ENCODE results near the gene SPACDR. TPM values are rescaled to one million over a fixed set of nuclear protein-coding genes. Genes with fewer than 3 reads are reported as not detected.

SPACDR gene
- total RNA-seq, 2 donors from 2014 or later = 0.31 to 0.39 TPM

GRCh38 chr7:100428967-100429636, 35.0 kb downstream of the SPACDR start:
- DNase-seq = peak; percentile 100
- intact Hi-C loops (cut with DNase I, micrococcal nuclease) = no loop called here
- ATAC-seq = peak; percentile 75

DNA sequence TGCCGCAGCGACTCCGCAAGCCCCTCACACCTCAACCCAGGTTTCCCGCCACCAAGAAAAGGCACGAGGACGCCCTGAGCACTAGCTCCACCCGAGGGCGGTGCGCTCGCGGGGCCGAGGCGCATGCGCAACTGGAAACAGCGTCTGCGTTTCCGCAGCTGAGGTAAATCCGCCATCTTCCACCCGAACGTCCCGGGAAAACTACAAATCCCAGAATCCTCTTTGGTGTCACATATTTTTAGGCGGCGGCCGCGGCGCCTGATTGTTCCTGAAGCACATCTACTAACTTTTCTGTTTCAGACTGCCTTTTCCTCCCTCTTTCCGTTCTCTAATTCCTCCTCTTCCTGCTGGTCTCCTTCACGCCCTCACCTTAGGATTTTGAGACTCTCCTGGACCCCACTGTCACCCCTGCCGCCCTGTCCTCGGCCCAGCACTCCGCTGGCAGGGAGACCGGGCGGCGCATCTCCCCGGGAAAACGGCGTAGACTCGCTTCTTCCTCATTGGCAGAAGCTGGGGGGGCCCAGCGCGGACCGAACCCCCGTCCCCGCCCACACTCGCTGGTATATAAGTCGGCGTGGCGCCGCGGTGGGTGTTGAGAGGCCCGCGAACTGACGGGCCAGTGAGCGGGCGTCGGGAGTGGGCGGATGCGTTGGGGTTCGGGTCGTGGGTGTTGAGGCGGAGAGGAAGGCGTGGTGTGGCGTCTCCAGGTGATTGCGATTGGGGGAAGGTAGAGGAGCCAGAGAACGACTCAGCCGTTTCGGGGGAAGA, 35.7 kb downstream of the SPACDR start, which contains the start of gene ZCWPW1:
ZCWPW1 (minus strand) TSS at position 505 of the 768 bp plus-strand sequence. CDS start 8,054 bp downstream, outside the sequence.
- ATAC-seq (peak; percentile 68), DNase-seq (peak; percentile 96)
- intact Hi-C loops (cut with DNase I, micrococcal nuclease) = no loop called here

GRCh38 chr7:100427762-100428198, 36.3 kb downstream of the SPACDR start:
- no peak for ATAC-seq
- intact Hi-C loops (cut with DNase I, micrococcal nuclease) = no loop called here
- no peak for DNase-seq

DNA sequence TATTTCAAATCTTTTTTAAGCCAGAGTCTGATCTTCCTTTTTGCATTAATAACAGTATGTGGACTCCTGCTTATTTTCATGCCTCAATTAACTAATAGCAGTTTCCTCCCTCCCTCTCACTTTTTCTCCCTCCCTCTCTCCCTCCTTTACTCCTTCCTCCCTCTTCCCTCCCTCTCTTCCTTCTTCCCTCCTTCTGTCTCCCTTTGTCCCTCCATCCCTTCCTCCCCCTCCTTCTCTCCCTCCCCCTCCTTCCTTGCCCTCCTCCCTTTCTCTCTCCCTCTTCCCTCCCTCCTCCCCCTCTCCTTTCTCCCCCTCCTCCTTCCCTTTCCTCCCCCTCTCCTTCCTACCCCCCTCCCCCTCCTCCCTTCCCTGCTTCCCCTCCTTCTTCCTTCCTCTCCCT, 37.5 kb downstream of the SPACDR start:
- DNase-seq (no peak), ATAC-seq (no peak)
- intact Hi-C loops (cut with DNase I, micrococcal nuclease) = no loop called here

- DNase-seq = no peak
- intact Hi-C loops (cut with DNase I, micrococcal nuclease) = no loop called here
Observed at GRCh38 chr7:100425347-100425746, 38.7 kb downstream of the SPACDR start.

DNA sequence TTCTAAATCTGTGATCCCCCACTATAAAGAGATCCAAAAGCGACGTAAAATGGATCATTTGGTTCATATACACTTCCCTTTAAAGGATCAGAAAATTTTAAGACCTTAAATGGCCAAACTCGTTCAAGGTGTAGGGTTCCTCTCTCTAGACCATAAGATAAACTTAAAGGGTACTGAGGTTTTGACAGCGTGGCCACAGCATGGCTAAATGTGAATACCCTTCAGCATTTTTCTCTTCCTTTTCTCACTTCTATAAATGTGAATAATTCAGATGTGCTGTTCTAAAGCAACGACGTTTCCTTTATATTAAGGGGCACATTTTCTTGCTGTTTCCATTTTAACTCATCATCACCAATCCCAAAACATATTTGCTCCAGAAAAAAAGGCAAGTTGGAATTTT, 40.7 kb downstream of the SPACDR start:
- no peak for ATAC-seq
- intact Hi-C loops (cut with DNase I, micrococcal nuclease) = no loop called here
- DNase-seq = no peak

More at GRCh38 chr7:100425347-100425746, 38.7 kb downstream of the SPACDR start:
- no peak for ATAC-seq

- no peak for ATAC-seq
- DNase-seq = no peak
- intact Hi-C loops (cut with DNase I, micrococcal nuclease) = no loop called here
Observed at GRCh38 chr7:100419660-100420226, 44.3 kb downstream of the SPACDR start.

DNA sequence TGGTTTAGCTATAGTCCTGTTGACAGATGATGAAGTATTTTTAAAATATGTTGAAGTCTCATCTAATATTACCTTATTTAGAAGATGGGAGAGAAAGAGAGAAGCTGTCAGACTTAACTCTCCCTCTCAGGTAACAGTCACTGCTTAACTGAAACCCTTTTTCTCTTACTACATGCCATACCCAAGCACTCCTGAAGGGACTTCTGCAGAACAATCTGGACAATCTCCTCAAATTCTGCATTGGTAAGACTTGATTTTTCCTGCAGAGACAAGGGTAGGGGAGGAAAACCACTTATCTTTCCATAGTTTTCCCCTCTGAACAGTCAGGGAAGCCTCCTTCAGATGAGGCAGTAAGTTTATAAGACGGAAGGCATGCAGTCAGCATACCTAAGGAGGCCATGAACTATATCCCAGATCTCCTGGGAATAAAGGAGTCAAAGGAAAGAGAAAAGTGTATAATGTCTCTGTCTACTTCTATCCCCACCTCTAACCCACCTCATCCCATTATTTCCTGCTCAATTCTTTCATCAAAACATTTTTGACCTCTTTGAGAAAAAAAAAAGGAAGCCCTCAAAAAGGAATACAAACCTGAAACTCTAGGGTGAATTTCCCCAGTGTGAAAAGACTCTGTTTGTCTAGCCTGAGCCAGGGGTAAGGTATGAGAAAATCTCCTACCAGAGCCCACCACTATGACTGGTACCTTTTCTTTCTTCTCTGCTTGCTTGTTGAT, 45.0 kb downstream of the SPACDR start:
- ATAC-seq (no peak), DNase-seq (no peak)
- intact Hi-C loops (cut with DNase I, micrococcal nuclease) = no loop called here

- intact Hi-C loops (cut with DNase I, micrococcal nuclease) = no loop called here
- ATAC-seq (no peak), DNase-seq (no peak)
Observed at GRCh38 chr7:100415448-100415847, 48.6 kb downstream of the SPACDR start.

DNA sequence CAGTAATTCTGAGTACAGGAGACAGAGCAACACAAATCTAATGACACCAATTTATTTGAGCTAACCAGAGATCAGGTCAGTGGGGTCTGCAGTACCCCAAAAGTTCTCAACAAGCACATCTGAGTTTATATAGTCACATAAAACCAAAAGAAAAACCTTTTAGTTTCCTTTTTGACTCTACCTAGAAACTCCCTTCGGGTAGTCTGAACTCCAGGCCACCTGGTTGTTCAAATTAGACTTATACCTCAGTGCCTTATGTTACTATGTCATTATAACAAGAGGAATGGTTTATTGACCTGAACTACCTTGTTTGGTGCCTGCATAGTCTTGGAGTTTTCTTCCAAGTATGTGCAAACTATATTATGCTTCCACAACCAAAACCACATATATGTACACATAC, 50.2 kb downstream of the SPACDR start:
- intact Hi-C loops (cut with DNase I, micrococcal nuclease) = no loop called here
- no peak for DNase-seq

GRCh38 chr7:100413346-100413745, 50.7 kb downstream of the SPACDR start:
- ATAC-seq = no peak
- intact Hi-C loops (cut with DNase I, micrococcal nuclease) = no loop called here

More for the DNA sequence above, 50.2 kb downstream of the SPACDR start:
- ATAC-seq = no peak

GRCh38 chr7:100411101-100411500, 53.0 kb downstream of the SPACDR start:
- ATAC-seq = no peak
- DNase-seq = no peak
- intact Hi-C loops (cut with DNase I, micrococcal nuclease) = no loop called here

More at GRCh38 chr7:100413346-100413745, 50.7 kb downstream of the SPACDR start:
- DNase-seq = no peak

DNA sequence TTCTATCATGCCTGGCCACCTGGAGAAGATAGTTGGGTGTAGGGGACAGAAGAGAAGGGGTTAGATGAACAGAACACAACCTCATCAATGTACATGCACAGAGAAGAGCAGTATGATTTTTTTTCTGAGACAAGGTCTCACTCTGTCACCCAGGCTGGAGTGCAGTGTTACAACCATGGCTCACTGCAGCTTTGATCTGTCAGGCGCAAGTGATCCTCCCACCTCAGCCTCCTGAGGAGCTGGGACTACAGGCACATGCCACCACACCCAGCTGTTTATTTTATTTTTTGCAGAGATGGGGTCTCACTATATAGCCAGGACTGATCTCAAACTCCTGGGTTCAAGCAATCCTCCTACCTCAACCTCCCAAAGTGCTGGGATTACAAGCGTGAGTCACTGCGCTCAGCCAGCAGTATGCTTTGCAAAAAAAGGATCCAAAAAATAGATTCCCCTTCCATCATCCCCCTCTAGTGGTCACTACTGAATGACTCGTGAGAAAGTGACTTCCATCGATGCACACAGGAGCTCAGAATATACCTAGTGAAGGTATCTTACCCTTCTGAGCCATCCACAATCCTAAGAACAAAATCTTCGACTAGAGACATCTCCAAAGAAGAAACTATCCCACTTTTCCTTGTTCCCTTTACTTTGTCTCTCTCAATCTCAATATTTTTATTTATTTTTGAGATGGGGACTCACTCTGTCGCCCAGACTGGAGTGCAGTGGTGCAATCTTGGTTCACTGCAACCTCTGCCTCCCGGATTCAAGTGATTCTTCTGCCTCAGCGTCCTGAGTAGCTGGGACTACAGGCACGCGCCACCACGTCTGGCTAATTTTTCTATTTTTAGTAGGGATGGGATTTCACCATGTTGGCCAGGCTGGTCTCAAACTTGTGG, 56.5 kb downstream of the SPACDR start:
- peak; percentile 64 for ATAC-seq
- intact Hi-C loops (cut with DNase I, micrococcal nuclease) = no loop called here
- no peak for DNase-seq

GRCh38 chr7:100406767-100407166, 57.3 kb downstream of the SPACDR start:
- ATAC-seq (no peak), DNase-seq (no peak)
- intact Hi-C loops (cut with DNase I, micrococcal nuclease) = no loop called here

Data from left colon (tissue), 2 donors.